Osteoblast (primary cell): ENCODE data around the gene TTYH3. TPM values are rescaled to one million over a fixed set of nuclear protein-coding genes. Genes with fewer than 3 reads are reported as not detected.

Source experiments
- DNase-seq: peaks from one replicate; pipeline ENCODE4 v3.0.0; 2011; ENCODE audit warnings: low spot score, mixed read lengths; ENCODE audit not compliant: insufficient read length; ENCODE audit errors: missing footprints
- H2AFZ ChIP-seq: 2 replicates; pipeline ENCODE4 v1.6.0; 2011; ENCODE audit warnings: mild to moderate bottlenecking, low read length
- H3K27ac ChIP-seq: 2 replicates; pipeline ENCODE4 v1.5.1; 2011; ENCODE audit warnings: mild to moderate bottlenecking, low read depth, low read length, moderate library complexity
- H3K27me3 ChIP-seq: 2 replicates; pipeline ENCODE4 v1.6.0; 2012; ENCODE audit warnings: mild to moderate bottlenecking, control low read depth, inconsistent platforms, low read length, moderate library complexity; ENCODE audit not compliant: insufficient read depth
- H3K36me3 ChIP-seq: 2 replicates; pipeline ENCODE4 v1.5.1; 2011; ENCODE audit warnings: mild to moderate bottlenecking, low read length, control low read depth, moderate library complexity; ENCODE audit not compliant: insufficient read depth
- H3K4me1 ChIP-seq: 2 replicates; pipeline ENCODE4 v1.5.1; 2011; ENCODE audit warnings: mild to moderate bottlenecking, low read length, control low read depth, moderate library complexity; ENCODE audit not compliant: insufficient read depth
- H3K4me2 ChIP-seq: 2 replicates; pipeline ENCODE4 v1.6.0; 2011; ENCODE audit warnings: mild to moderate bottlenecking, low read length; ENCODE audit not compliant: insufficient read depth
- H3K4me3 ChIP-seq: fragments of 200-600 bp; sonication (generic); 3 replicates; pipeline ENCODE4 v1.5.1; 2012; ENCODE audit warnings: mild to moderate bottlenecking, low read length, inconsistent platforms; ENCODE audit not compliant: insufficient read depth
- H3K79me2 ChIP-seq: 2 replicates; pipeline ENCODE4 v1.6.0; 2012; ENCODE audit warnings: mild to moderate bottlenecking, low read length, control low read depth, inconsistent platforms; ENCODE audit not compliant: insufficient read depth
- H3K9me3 ChIP-seq: 2 replicates; pipeline ENCODE4 v1.5.1; 2011; ENCODE audit warnings: low read depth, low read length, control low read depth
- H4K20me1 ChIP-seq: 2 replicates; pipeline ENCODE4 v1.6.0; 2012; ENCODE audit warnings: mild to moderate bottlenecking, low read length, control low read depth; ENCODE audit not compliant: insufficient read depth
- CTCF ChIP-seq: IDR thresholded peaks from 2 replicates; pipeline ENCODE4 v1.5.1; 2011; ENCODE audit warnings: mild to moderate bottlenecking, low read depth, low read length, moderate library complexity; ENCODE audit errors: extremely low read depth
- total RNA-seq: library from RNA; depleted of rRNA; stranded (reverse); fragments of >200 nt; gene quantifications from 2 replicates; pipeline ENCODE4 v1.2.3, GENCODE V29; 2012

TTYH3 gene
- total RNA-seq, 1 donor: 29.0 TPM

- Histone ChIP-seq H3K27ac (no peak overlapping the region), H2AFZ (no peak overlapping the region)
- TF ChIP-seq CTCF: no peak
Observed at GRCh38 chr7:2606539-2606936, 25.2 kb upstream of the TTYH3 start.

GRCh38 chr7:2607122-2607922 lies 24.5 kb upstream of the TTYH3 start:
- H3K27me3 ChIP-seq: no peaks in the 10 kb centered on the region
- no peak for TF ChIP-seq CTCF
- no peak overlapping the region for H3K4me3 ChIP-seq
- peak overlapping the region; percentile 52 for H3K4me2 ChIP-seq
- H3K4me1 ChIP-seq: no peaks in the 10 kb centered on the region
- no peaks in the 10 kb centered on the region for H3K36me3 ChIP-seq
- H3K27ac ChIP-seq: no peak overlapping the region
- DNase-seq: peak; percentile 91
- no peaks in the 10 kb centered on the region for H3K79me2 ChIP-seq
- H2AFZ ChIP-seq: peak overlapping the region; percentile 49
- no peaks in the 10 kb centered on the region for H3K9me3 ChIP-seq
- H4K20me1 ChIP-seq: peaks cover 2% of the 10 kb centered on the region

More at GRCh38 chr7:2606539-2606936, 25.2 kb upstream of the TTYH3 start:
- Histone ChIP-seq H3K4me1 (no peaks in the 10 kb centered on the region), H3K36me3 (no peaks in the 10 kb centered on the region), H3K9me3 (no peaks in the 10 kb centered on the region), H3K79me2 (no peaks in the 10 kb centered on the region), H3K4me2 (peak overlapping the region; percentile 52), H3K4me3 (no peak overlapping the region), H4K20me1 (no peaks in the 10 kb centered on the region), H3K27me3 (no peaks in the 10 kb centered on the region)
- peak; percentile 91 for DNase-seq

GRCh38 chr7:2607923-2608904 lies 23.6 kb upstream of the TTYH3 start:
- no peaks in the 10 kb centered on the region for H3K79me2 ChIP-seq
- no peak for TF ChIP-seq CTCF
- H3K4me1 ChIP-seq: peaks cover under 1% of the 10 kb centered on the region
- H3K36me3 ChIP-seq: no peaks in the 10 kb centered on the region
- H2AFZ ChIP-seq: no peak overlapping the region
- DNase-seq: peak; percentile 76
- H3K27ac ChIP-seq: no peak overlapping the region
- H3K4me2 ChIP-seq: no peak overlapping the region
- H4K20me1 ChIP-seq: peaks cover 4% of the 10 kb centered on the region
- no peaks in the 10 kb centered on the region for H3K27me3 ChIP-seq
- H3K9me3 ChIP-seq: no peaks in the 10 kb centered on the region
- no peak overlapping the region for H3K4me3 ChIP-seq
